HG03135 (cell line): Measurements from ENCODE around the gene PAQR5.
"Not testable (repeated sequence)": the region's sequence is repeated elsewhere in the genome, so short reads cannot be mapped to it uniquely, and the experiment has no call there.

Experiments used
- ATAC-seq: cut with Tn5 transposase; IDR thresholded peaks from one replicate; pipeline ENCODE4 v1.9.1; 2021; ENCODE audit warnings: mild to moderate bottlenecking, moderate library complexity; ENCODE audit not compliant: unreplicated experiment

PAQR5 gene

DNA sequence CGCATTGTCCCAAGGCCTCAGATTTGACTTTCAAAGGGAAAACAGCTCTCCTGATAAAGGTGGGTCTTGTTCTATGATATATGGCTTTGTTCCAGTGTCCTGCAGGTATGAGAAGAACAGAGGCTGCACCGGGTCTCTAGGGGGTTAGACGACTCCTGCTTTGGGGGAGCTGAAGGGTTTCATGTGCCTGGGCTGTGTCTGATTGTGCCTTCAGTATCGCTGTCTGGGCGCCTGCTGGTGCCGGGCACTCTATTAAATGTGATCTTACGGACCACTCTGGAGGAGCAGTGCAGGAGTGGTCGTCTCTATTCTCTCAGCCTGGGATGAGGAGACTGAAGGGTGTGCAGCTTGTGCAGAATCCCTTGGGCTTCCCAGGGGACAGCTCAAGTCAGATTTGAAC lies 16.0 kb downstream of the PAQR5 start:
- no peak for ATAC-seq

- no peak for ATAC-seq
Observed at GRCh38 chr15:69315402-69316110, 16.8 kb downstream of the PAQR5 start.

DNA sequence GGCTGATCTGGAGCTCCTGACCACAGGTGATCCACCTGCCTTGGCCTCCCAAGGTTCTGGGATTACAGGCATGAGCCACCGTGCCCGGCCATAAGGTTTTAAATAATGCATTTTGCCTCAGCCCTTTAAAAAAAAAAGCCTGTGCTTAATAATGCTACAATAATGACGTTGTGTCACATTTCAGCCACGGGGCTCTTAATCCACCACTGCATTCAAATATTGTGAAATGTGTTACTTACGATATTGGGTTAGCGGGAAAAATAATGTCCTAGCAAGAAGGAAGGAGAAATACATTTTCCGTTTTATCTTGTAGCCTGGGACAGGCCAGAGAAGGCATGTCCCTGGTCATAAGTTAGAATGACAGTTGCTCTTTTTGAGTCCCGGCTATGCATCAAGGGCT lies 17.6 kb downstream of the PAQR5 start:
- no peak for ATAC-seq

DNA sequence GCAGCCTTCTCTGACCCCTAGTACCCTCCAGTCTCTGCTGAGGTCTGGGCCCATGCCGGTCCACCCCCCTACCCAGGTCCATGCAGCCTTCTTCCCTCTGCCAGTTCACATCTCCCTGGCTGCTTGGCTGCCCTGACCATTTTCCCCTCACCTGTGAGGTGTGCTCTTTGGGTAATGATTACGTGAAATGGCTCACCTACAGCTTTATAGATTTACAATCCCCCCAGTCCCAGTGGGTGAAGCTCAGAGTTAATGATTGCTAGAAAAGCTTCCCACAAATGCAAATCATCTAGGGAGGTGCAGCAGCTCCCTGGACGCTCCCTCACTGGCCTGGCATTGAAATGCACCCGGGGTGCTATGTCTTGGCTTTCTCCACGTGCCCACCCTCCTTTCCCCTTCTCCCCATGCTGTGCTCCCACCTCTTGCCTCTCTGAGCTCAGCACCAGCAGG lies 18.7 kb downstream of the PAQR5 start:
- ATAC-seq, result no peak

DNA sequence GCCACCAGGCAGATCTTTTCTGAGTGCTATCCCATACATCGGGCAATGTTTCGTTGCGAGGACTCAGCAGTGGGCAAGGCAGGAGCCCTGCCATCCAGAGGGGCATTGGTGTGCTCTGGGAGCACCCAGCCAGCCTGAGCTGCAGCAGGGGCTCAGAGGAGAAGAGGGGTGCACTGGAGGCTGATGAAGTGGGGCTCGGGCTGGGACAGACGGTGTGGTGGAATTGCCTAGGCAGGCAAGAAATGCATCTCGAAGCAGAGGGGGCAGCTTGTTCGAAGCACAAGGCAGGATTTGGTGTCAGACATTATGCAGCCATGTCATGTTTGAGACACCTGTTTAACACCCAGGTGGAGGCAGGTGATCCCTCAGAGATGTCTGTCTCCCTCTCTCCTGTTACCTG lies 19.3 kb downstream of the PAQR5 start:
- no peak for ATAC-seq

DNA sequence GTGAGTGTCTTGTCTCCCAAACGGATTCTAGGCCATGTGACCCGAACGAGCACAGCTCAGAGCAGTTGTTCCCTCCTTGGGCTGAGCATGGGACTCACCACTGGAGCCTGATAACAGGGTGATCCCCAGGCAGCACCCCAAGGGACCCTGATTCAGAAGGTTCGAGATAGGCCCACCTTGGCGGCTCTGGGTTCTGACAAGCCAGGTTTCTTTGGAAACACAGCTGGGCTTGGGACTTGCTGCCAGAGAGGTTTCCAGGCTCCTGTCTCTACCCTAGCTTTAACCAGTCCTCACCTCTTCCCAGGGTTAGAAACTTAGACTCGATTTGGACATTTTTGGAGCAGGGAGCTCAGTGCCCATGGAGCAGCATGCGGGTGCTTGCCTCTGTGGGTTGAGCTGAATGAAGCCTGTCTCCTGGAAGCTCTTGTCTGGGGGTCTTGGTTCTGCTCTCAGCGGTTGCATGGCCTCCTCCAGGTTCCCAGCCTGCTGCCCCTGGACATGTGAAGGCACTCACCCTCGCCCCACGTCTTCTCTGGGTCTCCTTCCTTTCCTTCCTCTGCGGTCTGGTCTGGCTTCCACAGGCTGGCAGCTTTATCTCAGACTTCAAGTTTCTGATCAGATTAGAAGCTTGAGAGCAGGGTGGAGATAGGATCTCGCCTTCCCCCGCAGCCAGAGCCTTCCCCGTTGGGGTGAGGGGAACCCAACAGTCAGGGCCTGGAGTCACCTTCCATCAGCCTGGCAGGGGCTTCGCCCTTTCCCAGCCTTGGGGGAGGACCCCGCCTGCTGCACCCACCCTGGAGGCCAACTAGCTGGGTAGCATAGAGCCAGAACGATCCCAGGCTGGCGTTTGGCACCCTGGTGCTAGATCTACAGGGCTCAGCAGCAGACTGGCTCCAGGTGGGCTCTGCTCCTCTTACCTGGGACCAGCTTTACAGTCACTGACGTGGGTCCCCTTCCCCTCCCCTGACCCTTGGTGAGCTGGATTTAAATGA lies 21.0 kb downstream of the PAQR5 start:
- ATAC-seq, result no peak

DNA sequence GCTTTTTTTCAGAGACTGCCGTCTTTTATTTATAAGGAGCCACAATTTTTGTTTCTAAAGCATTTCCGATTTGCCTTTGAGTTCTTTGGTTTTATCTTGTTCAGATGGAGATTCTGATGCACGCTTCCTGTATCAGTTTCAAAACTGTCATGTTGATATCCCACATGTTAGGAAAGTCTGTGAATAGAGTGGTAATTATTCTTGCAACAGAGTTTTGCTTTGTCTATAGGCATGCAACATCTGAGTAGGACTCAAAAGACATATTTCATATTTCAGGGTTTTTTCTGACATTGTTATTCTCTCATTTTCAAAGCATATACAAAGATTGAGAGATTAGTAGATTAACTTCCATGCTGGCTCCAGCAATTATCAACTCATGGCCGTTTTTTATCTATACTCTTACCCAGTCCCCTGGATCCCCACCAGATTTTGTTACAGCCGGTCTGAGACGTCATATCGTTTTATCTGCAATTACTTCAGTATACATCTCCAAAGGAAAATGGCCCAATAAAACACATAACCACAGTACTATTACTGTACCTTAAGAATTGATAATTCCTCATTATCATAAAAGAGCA lies 22.4 kb downstream of the PAQR5 start:
- ATAC-seq, result no peak

DNA sequence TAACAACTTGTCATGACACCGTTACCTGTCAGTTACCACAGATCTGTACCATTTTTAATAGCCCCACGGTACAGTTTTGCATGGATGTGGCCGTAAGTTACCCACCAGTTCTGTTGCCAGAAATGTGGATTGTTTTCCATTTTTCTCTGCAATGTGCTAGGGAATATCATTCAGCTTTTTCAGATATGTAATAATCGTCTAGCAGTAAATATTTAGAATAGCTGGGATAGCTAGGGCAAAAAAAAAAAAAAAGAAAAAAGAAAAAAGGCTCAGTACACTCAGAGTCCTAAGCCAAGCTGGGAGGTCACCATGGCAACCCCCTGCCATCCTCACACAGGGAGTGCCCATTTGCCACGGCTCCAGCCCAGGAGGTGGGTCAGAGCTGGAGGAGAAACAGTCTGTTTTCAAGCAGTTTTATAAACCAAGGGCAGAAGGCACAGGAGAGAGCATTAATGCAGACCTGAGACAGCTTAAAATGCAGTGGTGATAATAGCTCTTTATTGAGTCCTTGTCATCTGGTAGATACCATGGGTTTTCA lies 25.2 kb downstream of the PAQR5 start:
- ATAC-seq, result no peak

DNA sequence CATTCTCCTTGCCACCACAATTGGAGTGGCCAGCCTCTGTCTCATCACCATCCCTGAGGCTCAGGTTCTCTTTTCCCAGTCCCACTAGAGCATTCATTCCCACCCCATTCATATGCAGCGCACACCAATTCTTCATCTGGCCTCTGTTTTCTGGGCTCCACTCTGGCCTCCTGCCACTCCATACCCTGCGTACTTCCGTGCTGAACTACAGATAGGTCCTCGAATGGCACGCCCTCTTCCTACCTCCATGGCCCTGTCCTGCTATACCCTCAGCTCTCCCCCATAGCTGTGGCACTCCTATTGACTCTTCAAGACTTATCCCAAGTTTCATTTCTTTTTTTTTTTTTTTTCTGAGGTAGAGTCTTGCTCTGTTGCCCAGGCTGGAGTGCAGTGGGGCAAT lies 25.9 kb downstream of the PAQR5 start:
- no peak for ATAC-seq

- no peak for ATAC-seq
Observed at GRCh38 chr15:69325456-69325971, 26.8 kb downstream of the PAQR5 start.

DNA sequence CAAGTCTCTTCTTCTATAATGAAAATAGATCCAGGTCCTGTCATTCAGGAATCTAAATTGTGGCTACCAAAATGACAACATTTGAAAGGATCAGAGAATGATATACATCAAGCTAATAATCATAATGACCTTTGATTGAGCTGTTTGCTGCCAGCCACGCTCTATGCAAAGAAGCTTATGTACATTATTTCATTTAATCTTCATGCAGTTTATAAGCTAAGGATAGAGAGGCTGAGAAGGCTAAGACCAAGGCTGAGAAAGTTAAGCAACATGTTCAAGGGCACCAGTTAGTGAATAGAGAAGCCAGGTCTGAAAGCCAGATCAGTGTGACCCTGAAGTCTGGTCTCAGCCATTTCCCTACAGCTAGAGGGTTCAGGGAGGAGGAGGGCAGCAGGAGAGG lies 29.4 kb downstream of the PAQR5 start:
- ATAC-seq, result no peak

GRCh38 chr15:69328739-69329138 lies 30.0 kb downstream of the PAQR5 start:
- ATAC-seq, result no peak

- no peak for ATAC-seq
Observed at GRCh38 chr15:69337138-69337537, 38.4 kb downstream of the PAQR5 start.

DNA sequence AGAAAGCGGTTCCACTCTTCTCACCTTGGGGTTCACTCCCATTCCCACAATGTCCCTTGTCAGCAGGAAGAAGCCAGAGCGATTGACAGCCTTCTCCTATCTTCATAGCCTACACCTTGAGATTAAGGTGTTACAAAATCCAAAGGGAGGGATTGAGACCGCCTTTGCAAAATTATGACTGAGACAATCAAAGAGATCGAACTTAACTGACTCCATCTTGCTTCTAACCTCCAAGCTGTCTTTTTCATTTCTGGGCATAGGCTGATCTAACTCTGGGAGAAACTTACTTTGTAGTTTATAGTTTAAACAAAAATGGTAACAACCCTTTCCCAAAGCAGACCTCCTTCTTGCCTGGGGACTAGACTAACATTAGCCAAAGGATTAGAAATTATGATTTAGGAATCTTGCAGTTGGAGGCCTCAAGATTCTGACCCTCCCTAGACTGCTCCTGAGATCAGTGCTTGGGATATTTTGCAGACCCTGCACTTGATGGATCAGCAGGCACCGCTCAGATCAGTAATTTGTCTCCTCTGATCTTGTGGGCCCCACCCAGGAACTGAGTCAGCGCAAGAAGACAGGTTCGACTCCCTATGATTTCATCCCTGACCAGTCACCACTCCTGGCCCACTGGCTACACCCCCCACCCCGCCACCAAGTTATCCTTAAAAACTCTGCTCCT lies 40.0 kb downstream of the PAQR5 start:
- no peak for ATAC-seq

DNA sequence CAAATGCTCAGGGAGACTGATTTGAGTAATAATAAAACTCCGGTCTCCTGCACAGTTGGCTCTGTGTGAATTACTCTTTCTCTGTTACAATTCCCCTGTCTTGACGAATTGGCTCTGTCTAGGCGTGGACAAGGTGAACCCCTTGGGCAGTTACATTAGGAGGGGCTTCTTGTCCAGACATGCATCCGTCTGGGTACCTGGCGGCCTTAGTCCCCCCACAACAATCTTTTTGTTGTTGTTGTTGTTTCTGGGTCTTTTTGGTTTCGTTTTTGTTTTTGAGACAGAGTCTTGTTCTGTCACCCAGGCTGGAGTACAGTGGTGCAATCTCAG lies 40.5 kb downstream of the PAQR5 start:
- ATAC-seq, result not testable (repeated sequence)

DNA sequence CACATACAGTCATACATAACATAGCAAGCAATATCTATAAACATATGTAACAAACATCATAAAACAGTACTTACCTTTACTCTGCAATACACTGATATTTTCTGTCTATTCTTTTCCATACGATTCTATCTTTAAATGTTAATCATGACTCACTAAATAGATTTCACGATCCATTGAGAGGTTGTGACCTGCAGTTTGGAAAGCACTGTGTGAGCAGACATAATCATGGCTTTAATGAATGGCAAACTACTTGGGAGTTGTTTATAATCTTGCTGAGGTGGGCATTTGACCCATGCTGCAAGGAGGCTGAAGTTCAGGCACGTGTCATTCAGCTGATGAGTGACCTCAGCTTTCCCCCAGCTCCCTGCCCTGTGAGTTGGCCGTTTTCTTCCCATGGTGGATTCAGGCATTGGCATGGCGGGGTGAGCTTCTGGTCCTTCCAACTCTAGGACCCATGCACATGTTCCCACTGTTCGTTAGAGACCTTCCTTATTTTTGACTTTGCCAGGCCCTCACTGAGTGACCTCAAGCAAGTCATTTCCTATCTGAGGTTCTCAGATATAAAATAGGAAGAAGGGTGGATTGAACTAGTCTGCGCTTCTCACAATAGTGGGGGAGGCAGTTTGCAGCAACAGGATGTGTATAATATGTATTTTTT lies 41.7 kb downstream of the PAQR5 start:
- no peak for ATAC-seq

DNA sequence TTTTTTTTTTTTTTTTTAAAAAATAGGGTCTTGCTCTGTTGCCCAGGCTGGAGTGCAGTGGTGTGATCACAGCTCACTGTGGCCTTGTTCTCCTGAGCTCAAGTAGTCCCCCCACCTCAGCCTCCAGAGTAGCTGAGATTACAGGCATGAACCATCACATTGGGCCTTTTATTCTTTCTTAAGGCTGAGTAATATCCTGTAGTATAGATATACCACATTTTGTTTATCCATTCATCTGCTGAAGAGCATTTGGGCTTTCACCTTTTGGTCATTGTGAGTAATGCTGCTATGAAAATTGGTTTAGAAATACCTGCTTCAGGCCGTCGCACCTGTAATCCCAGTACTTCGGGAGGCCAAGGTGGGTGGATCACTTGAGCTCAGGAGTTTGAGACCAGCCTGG lies 42.6 kb downstream of the PAQR5 start:
- ATAC-seq, result no peak

DNA sequence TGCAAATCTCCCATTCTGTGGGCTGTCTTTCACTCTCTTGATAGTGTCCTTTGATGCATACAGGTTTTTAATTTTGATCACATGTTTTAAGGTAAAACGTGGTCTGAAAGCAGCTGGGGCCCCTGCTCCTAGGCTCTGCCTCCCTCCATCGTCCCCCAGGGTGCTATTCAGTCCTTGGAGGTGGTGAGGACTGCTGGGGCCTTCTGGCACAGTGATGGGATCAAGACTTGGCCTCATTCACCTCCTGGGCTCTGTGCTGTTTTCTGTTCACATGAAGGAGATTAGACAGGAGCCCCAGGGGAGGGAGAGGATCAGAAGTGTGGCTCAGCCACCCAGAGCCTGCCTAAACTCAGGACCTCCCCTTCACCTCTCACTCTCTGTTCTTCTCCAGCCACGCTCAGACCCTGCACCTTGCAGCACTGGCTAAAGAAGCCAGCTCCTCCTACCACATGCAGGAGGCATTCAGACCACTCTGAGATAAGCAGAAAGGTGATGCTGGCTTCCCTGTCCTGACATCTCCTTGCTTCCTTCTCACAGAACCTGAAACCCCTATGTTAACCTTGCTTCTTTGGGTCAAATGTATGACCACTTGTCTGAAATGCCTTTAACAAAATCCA lies 43.9 kb downstream of the PAQR5 start:
- no peak for ATAC-seq

- ATAC-seq, result no peak
Observed at GRCh38 chr15:69343133-69343532, 44.4 kb downstream of the PAQR5 start.

GRCh38 chr15:69344238-69344637 lies 45.5 kb downstream of the PAQR5 start:
- ATAC-seq, result no peak
